Renal pelvis (tissue), 4 donors: ENCODE measurements around the gene PAQR4. TPM values are rescaled to one million over a fixed set of nuclear protein-coding genes. Genes with fewer than 3 reads are reported as not detected.
A peak's percentile ranks its signal among the peaks of the same experiment; 100 is the strongest.

ENCODE experiments used
- DNase-seq: peaks from one replicate; pipeline ENCODE4 v3.0.0-alpha.2; 2013
- polyA plus RNA-seq, 3 donors: library from polyadenylated mRNA; unstranded; fragments of 120-200 nt; gene quantifications; one replicate each; pipeline ENCODE4 v1.2.1, GENCODE V29; 2013; ENCODE audit not compliant: insufficient read length in 3 of 3

PAQR4 gene
- polyA plus RNA-seq, 3 donors, result 9.9 to 12.5 (median 12.4) TPM

GRCh38 chr16:3020604-3021448 lies 51.7 kb downstream of the PAQR4 start:
- no peak for DNase-seq

GRCh38 chr16:3021449-3022207 lies 52.5 kb downstream of the PAQR4 start:
- no peak for DNase-seq

GRCh38 chr16:3022208-3022683 lies 53.1 kb downstream of the PAQR4 start:
- DNase-seq, result peak; percentile 88

- no peak for DNase-seq
Observed at GRCh38 chr16:3022684-3023414, 53.7 kb downstream of the PAQR4 start.

Other genes with a start within 250 kb of the PAQR4 start
- gene PRSS27, start 249.1 kb upstream of the PAQR4 start, polyA plus RNA-seq, result 1 to 10 TPM; 1.5 to 2.8 (median 2.0) TPM
- 100 to 1,000 TPM; 642 to 846 (median 787) TPM for gene SRRM2, start 216.7 kb upstream of the PAQR4 start, polyA plus RNA-seq
- 100 to 1,000 TPM; 203 to 310 (median 281) TPM for gene ELOB, start 192.1 kb upstream of the PAQR4 start, polyA plus RNA-seq
- gene PRSS33, start 181.8 kb upstream of the PAQR4 start, polyA plus RNA-seq, result under 1 TPM in 1 of 3 donors, not detected in 2; 0.26 TPM
- gene PRSS41, start 170.9 kb upstream of the PAQR4 start, polyA plus RNA-seq, result not detected
- under 1 TPM in 1 of 3 donors, not detected in 2; 0.38 TPM for gene PRSS21, start 152.1 kb upstream of the PAQR4 start, polyA plus RNA-seq
- gene ZG16B, start 139.0 kb upstream of the PAQR4 start, polyA plus RNA-seq, result under 1 TPM; 0.21 to 0.84 (median 0.43) TPM
- gene PRSS22, start 111.2 kb upstream of the PAQR4 start, polyA plus RNA-seq, result 10 to 100 TPM in 1 of 3 donors, 1 to 10 TPM in 2; 8.8 to 13.1 (median 9.2) TPM
- 10 to 100 TPM; 26.6 to 33.2 (median 29.5) TPM for gene FLYWCH2, start 86.1 kb upstream of the PAQR4 start, polyA plus RNA-seq
- gene FLYWCH1, start 57.4 kb upstream of the PAQR4 start, polyA plus RNA-seq, result 10 to 100 TPM; 27.8 to 38.9 (median 32.4) TPM
- gene KREMEN2, start 5.1 kb upstream of the PAQR4 start, polyA plus RNA-seq, result 1 to 10 TPM; 2.5 to 3.6 (median 3.5) TPM
- 10 to 100 TPM; 15.0 to 23.1 (median 22.8) TPM for gene PKMYT1, start 11.1 kb downstream of the PAQR4 start, polyA plus RNA-seq
- 1 to 10 TPM; 2.8 to 3.4 (median 3.1) TPM for gene CLDN9, start 43.6 kb downstream of the PAQR4 start, polyA plus RNA-seq
- 10 to 100 TPM; 36.5 to 44.7 (median 38.9) TPM for gene CLDN6, start 48.8 kb downstream of the PAQR4 start, polyA plus RNA-seq
- 10 to 100 TPM; 12.7 to 15.3 (median 14.2) TPM for gene TNFRSF12A, start 51.0 kb downstream of the PAQR4 start, polyA plus RNA-seq
- 10 to 100 TPM; 69.1 to 76.5 (median 71.3) TPM for gene HCFC1R1, start 54.6 kb downstream of the PAQR4 start, polyA plus RNA-seq
- gene THOC6, start 54.7 kb downstream of the PAQR4 start, polyA plus RNA-seq, result 10 to 100 TPM; 31.8 to 36.4 (median 35.8) TPM
- gene BICDL2, start 67.6 kb downstream of the PAQR4 start, polyA plus RNA-seq, result 1 to 10 TPM; 2.5 to 3.9 (median 3.6) TPM
- gene MMP25, start 77.2 kb downstream of the PAQR4 start, polyA plus RNA-seq, result 1 to 10 TPM; 1.4 to 1.6 (median 1.5) TPM
- gene IL32, start 96.3 kb downstream of the PAQR4 start, polyA plus RNA-seq, result 10 to 100 TPM; 30.4 to 39.9 (median 34.9) TPM
- under 1 TPM; 0.10 to 0.30 (median 0.10) TPM for gene ZSCAN10, start 129.9 kb downstream of the PAQR4 start, polyA plus RNA-seq
- gene ZNF205, start 143.2 kb downstream of the PAQR4 start, polyA plus RNA-seq, result 10 to 100 TPM; 16.2 to 20.3 (median 20.2) TPM
- 10 to 100 TPM; 14.1 to 18.2 (median 16.2) TPM for gene ZNF213, start 165.7 kb downstream of the PAQR4 start, polyA plus RNA-seq
- not detected for gene OR1F1, start 218.9 kb downstream of the PAQR4 start, polyA plus RNA-seq